ENCODE measurements around the gene DNAJB1.
"Not testable (repeated sequence)": the region's sequence is repeated elsewhere in the genome, so short reads cannot be mapped to it uniquely, and the experiment has no call there.

Gene DNAJB1

DNA sequence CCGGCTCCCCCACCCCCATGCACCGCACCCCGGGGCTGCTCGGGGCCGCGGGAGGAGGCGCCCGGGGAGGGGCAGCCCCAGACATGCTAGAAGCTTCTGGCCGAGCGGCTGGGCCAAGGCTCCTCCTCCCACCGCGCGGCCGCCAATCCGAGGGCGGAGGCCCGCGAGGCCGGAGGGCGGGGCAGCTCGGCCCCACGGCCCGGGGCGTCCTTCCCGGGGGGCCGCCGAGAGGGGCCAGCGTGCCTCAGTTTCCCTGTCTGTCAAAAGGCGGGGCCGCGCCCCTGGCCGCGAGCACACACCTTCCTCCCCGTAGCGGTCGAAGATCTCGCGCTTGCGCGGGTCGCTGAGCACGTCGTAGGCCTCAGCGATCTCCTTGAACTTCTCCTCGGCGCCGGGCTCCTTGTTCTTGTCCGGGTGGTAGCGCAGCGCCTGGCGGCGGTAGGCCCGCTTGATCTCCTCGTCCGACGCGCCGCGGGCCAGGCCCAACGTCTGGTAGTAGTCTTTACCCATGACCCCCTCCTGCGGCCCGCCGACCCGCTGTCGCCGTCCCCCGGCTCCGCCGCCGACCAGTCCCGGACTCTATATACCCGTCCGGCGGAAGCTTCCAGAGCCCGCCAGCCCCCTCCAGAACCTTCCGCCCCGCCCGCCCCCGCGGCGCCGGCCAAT, at the start of gene DNAJB1:
Gene DNAJB1, minus strand, starts transcription at position 558 of the 666 bp plus-strand sequence. Its CDS starts 48 bp downstream, at position 510.
- DNase-seq (ENCODE audit: low spot score): peak; percentile 81

DNA sequence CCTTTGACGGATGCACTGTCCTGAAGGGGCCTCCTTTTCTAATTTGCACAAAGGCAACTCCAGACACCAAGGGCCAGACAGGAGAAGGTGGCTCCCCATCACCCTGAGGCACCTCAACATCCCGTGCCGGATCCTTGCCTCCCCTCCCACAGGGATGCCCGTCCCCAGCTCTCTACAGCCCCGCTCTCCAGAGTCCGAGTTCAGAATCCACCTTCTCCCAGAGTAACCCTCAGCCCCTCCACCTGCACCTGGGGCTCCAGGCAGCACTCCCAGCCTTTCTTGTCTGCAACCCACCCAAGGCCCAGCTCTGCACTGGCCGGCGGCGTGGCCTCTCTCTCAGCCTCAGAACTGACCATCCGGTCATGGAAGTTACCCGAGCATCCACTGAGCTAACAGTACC, 48.9 kb upstream of the DNAJB1 start:
- DNase-seq (ENCODE audit: low spot score): no peak

DNA sequence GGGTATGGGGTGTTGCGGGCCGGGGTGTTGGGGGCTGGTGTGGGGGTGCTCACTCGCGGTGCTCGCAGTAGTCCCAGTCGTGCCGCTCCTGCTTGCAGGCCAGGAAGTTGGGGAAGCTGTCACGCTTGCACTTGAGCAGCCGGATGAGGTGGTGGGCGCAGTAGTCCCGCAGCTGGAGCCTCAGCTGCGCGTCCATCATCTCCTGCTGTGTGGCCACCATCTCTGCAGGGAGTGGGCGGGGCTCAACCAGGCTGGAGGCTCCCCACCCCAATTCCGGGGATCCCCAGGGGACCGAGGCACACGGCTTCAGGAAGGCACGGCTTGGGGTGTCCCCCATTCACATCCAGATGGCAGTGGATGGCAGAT, 48.5 kb upstream of the DNAJB1 start:
- no peak for DNase-seq (ENCODE audit: low spot score)

DNA sequence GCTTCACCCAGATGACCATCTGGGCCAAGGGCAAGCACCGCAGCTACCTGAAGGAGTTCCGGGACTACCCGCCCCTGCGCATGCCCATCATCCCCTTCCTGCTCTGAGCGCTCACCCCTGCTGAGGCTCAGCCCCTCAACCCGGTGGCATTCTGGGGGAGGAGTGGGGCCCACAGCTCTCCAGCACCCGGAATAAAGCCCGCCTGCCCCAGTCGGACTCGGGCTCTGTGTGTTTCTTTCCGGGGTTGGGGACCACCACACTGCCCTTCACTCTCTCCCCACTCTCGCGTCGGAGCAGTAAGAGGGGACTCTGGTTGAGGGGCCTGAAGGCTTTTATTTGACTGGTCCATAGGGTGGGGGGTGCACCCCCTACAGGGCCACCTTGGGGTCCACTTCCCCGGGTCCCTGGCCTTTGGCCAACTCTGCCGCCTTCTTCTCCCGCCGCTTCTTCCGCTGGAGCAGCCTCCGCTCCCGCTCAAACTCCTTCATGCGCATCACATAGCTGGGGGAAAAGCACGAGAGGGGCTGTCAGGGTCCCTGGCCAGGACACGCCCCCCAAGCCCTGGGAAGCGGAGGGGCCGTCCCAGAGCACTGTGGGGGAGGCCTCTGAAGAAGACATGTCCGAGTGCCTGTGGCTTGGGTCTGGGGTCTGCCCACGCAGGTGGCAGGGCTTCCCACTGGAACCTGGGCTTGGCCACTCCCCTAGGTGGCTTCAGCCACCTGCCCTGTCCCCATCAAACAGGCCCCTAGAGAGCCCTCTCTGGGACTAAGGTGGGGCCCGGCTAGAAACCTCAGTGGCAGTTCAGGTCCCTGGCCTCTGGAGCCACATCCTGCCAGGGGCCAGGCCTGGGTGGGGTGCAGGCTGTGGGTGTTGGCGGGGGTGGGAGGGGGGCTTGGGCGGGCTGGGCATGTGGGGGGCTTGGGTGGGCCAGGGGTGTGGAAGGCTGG, 47.8 kb upstream of the DNAJB1 start:
- DNase-seq (ENCODE audit: low spot score): no peak

DNA sequence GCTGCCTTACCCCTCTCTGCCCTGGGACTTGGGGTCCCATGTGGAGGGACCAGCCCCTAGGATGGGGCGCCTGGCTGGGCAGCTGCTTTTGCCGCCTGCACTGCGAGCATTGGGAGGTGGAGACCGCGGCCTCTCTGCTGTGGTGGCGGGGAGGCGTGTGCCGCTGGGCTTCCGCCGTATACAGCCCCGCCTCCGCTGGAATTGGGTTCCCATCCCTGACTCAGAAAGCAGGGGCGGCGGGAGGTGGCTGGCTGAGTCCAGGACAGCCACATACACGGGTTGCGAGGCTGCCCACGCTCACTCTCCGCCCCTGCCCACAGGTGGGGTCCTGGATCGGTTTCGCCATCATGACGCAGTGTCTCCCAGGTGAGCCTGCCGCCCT, 47.1 kb upstream of the DNAJB1 start:
- DNase-seq (ENCODE audit: low spot score): no peak

DNA sequence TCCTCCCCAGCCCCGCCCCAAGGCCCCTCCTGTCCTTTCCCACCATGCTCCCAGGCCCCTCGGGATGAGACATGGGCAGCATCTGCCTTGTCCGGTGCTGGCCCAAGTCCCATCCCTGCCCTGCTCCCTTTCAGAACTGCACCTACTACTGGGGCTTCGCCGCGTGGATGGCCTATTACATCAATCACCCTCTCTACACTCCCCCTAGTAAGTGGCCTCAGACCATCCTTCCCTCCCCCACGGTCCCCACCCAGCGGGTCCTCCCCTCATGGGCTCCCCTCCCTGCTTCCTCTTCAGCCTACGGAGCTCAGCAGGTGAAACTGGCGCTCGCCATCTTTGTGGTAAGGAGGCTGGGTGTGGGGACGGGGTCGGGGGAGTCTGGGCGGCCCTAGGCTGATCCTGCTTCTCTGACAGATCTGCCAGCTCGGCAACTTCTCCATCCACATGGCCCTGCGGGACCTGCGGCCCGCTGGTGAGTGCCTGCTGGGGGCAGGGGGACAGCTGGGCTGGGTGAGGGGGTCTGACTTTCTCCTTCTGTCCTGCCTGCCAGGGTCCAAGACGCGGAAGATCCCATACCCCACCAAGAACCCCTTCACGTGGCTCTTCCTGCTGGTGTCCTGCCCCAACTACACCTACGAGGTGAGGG, 46.6 kb upstream of the DNAJB1 start:
- DNase-seq (ENCODE audit: low spot score): not testable (repeated sequence)

DNA sequence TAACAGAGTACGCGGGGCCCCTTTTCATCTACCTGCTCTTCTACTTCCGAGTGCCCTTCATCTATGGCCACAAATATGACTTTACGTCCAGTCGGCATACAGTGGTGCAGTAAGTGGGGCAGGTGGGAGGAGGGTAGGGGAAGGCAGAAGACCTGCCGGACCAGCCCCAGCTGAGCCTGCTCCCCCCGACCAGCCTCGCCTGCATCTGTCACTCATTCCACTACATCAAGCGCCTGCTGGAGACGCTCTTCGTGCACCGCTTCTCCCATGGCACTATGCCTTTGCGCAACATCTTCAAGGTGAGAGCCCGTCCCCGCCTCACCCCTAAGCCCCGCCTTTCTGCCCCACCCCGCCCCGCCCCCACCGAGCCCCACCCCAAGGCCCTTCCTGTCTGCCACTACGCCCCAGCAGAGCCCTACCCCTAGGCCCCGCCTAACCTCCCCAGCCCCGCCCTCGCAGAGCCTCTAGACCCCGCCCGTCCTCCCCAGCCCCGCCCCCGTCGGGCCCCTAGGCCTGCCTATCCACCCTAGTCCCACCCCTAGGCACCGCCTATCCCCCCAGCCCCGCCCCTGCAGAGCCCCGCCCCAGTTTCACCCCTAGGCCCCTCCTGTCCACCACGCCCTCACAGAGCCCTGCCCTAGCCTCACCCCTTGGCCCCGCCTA, 45.9 kb upstream of the DNAJB1 start:
- DNase-seq (ENCODE audit: low spot score): no peak

DNA sequence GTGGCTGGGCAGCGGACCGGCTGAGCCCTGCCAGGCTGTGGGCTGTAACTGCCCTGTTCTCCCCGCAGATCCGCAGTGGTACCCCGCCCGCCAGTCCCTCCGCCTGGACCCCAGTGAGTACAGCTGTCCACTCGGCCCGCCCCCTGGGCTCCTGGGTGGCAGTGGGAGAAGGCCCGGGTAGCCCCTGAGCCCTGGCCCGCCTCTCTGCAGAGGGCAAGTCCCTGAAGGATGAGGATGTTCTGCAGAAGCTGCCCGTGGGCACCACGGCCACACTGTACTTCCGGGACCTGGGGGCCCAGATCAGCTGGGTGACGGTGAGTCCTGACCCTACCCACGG, 45.4 kb upstream of the DNAJB1 start:
- DNase-seq (ENCODE audit: low spot score): no peak

DNA sequence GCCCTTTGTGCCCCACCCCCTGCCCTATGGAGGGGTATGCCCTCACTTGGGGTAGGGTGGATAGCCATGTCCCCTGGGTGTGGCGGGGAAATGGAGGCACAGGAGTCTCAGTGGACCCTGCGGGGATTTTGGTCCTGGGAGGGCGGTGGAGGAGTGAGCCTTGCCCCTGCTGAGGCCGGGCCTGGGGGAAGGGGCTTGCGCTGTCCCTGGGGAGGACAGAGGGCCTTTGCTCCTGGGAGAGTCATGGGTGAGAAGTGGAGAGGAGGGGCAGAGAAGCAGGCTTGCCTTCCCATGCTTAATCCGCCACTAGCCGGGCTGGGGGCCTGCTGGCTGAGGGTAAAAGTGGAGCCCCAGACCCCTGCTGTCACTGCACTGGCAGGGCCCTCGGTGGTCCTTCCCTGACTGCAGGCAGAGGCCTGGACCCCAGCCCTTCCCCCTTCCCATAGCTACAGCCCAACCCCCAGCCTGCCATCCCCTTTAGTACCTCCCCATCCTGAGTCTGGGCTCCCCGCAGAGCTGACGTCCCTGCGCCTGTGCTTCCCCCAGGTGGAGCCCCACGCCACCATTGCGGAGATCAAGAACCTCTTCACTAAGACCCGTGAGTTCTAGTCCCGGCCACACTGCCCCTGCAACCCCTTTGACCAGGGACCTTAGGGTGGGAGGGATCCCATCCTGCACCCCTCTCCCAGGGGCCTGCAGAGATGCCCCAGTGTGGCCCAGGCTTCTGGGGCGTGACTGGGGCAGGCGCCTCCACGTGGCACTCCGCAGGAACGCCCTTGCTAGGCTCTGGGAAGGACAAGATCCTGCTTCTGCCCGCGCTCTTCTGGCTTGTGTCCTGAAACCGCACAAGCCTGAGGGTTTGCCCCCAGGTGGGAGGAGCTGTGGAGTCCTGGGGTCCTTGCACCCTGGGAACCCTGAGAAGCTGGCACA, 44.7 kb upstream of the DNAJB1 start:
- DNase-seq (ENCODE audit: low spot score): no peak

DNA sequence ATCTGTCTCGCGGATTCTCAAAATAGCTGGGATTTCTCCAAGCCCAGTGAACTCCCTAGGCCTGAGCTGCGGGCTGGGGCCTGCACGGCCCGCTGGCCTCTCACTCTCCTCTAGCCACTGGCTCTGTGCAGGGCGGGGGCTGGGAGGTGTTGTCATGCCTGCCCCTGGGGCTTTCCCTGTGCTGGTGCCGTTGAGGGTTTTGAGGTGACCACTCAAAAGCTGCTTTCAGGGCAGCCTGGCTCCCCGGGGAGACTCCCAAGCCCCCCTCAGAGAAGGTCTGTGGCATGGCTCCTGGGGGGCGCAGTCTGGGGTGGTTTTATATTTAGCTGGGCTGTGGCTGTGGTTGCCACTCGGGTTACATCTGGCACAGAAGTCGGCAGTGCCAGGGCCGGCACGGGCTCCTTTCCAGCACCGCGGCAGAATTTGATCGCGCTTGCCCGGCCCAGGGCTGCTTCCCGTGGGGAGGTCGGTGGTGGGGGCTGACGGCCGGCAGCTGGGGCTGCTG, 43.7 kb upstream of the DNAJB1 start:
- peak; percentile 67 for DNase-seq (ENCODE audit: low spot score)

DNA sequence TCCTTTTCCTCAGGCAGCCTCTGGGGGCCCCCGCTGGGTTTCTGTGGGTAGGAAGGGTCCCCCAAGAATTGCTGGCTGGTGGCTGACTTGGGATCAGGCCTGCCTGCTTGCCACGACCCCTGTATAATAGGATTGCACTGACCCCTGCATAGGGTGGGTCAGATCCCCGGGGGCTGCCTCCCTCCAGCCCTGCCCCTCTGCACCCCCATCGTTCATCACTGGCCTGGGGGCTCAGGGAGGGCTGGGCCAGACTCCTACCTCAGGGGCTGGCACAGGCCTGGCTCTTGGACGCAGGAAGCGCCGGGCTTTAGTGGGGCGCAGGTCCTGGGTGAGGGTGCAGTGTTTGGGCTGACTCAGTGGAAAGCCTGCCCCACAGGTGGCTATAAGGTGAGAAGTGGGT, 43.1 kb upstream of the DNAJB1 start:
- no peak for DNase-seq (ENCODE audit: low spot score)

DNA sequence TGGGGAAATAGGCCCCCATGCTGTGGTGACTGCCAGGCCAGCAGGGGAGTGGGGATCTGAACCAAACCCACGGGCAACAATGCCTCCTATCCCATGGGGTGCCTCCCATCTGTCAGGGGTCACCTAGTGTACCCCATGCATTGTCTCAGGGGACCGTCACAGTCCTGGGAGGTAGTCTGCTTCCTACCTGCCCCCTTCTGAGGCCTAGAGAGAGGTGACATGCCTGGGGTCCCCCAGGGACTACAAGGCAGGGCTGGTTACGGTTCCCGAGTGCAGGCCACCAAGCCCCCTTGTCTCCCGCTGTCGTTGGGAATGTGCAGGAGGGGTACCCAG, 42.5 kb upstream of the DNAJB1 start:
- no peak for DNase-seq (ENCODE audit: low spot score)

DNA sequence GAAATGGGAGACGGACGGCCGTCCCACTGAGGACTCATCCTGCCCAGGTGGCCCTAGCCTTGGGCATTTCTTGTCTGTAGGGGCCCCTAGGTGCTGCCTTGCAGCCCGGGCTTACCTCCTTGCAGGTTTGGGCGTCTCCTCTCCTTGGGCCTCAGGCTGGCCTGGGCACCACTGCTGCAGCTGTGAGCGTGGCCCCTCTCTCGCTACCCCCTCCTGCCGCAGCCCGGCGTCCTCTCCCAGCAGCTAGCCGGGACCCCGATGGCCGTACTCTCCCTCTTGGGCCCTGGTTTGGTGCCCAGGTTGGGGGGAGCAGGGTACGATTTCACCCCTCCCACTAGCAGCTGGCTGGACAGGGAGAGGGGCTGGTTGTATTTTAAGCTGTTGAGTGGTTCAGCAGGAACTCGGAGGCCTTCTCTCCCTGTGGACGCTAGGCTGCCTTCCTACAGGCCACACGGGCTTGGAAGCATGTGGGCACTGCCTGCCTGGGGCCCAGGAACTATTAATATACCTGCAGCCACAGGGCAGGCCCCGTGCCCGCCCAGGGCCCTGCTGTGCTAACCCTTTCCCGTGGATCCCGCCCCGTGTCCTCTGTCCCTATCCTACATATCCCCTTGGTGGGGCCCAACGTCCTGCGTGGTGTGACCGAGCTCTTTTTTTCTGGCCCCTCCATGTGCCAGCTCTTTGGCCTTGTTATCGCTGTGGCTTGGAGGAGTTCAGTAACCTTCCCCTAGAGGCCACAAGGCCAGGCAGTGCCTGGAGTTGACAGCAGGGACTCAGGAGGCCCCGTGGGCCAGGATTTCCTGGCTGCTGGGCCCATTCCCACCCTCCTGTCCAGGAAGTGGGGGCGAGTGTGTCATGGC, 41.9 kb upstream of the DNAJB1 start:
- no peak for DNase-seq (ENCODE audit: low spot score)

DNA sequence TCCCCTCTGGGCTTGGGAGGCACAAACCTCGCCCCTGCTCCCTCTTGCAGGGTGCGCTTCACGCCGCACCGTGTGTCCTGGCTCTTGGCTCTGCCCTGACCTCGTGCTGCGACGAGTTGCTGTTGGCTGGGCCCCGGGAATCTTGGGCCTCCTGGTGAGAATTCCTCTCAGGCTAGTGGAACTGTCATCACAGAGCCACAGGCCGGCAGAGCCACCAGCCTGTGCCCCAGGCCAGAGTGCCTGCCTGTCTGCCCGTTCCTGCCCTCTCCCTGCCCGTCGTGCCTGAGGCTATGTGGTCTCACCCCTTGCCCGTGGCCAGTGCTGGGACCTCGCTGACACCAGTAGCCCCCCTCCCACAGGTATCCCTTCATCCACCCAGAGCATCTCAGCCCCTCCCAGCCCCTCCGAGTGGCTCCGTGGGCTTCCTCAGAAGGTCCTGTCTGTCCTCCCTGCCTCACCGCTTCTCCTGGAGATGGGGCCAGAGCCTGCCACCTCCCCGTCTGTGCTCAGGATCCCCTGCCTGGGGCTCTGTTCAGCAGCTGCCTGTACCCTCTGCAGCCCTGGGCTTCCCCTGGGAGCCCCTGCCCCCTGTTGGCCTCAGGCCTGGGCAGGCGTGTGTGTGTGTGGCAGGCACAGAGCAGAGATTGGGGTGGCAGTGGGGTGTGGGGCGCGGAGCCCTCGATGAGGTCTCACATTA, 40.3 kb upstream of the DNAJB1 start:
- no peak for DNase-seq (ENCODE audit: low spot score)

DNA sequence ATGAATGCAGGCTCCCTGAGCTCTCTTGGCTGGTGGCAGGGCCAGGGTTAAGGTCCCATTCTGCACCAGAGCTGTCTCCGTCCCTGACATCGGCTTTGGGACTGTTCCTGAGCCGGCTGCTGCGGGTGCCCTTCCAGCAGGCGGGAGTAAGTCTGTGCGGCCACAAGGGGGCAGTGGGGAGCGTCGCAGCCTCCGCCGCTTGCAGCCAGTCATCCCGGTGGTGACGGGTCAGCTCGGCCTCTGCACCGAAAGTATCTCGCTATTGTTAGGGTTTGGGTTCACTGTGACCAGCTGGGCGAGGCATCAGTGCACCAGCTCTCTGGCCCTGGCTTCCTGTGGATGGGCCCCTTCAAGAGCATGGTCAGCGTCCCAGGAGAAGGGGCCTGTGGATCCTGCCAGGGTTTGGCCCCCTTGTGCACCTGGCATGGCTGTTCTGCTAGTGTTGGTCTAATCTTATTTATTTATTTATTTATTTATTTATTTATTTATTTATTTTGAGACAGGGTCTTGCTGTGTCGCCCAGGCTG, 38.5 kb upstream of the DNAJB1 start:
- DNase-seq (ENCODE audit: low spot score): peak; percentile 94

DNA sequence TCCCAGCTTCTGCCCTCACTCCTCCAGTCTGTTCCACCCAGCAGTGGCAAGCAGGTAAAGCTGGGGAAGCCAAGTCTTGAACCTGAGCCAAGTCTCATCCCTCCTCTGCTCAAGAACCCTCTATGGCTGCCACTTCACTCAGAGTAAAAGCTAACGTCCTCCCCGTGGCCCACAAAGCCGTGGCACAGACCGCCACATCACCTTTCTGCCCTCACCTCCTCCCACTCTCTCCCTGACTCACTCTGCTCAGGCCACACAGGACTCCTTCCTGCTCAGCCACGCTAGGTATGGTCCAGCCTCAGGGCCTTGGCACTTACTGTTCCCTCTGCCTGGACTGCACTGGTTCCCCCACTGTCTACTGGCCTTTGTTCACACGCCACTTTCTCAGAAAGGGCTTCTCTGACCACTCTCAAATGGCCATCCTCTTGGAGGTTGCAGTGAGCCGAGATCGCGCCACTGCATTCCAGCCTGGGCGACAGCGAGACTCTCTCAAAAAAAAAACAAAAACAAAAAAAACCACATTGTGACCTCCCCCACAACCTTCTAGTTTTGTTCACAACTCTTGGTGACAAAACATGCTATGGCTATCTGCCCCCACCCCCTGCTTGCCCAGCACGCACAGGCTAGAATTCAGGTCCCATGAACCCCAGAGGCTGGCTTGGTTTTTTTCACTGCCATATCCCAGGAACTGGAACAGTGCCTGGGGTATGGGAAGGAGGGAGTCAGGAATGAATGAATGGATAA, 37.9 kb upstream of the DNAJB1 start:
- DNase-seq (ENCODE audit: low spot score): no peak

DNA sequence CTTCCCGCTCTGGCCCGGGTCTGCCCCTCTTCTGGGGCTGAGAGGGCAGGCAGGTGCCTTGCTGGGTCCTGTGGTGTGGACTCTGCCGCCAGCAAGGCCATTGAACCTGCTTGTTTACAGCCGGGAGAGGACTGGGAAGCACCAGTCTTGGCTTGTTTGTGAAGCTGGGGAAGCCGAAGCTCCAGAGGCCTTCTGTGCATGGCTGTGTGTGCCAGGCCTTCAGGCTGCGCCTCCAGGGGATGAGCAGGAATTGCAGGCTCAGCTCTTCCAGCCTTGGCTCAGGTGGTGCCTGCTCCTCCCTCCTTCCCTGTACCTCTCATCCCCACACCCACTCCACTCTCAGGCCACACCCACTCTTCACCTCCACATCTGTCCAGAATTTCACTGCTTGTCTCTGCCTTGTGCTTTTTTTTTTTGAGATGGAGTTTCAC, 36.2 kb upstream of the DNAJB1 start:
- DNase-seq (ENCODE audit: low spot score): peak; percentile 66

DNA sequence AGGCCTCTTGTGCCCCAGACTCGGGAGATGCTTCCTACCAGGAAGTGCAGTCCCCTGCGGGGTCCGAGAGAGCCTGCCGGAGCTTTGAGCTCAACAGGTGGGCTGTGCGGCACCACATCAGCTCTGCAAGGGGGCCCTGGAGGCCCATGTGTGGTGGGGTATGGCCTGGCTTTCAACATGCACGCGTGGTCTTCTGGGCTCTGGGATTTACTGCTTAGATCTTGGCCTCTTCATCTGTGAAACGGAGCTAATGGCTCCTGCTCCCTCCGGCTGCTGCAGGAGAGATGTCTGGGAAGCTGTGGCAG, 35.7 kb upstream of the DNAJB1 start:
- no peak for DNase-seq (ENCODE audit: low spot score)
